ENCODE measurements around the gene NEK4.

- TF ChIP-seq CTCF (IDR thresholded peaks at IDR 0.05 in 4 of 5, conservative IDR thresholded peaks at IDR 0.05 in 1 of 5) (no peak), POLR2A (IDR thresholded peaks at IDR 0.05) (no peak)
Observed at GRCh38 chr3:52805270-52806039, 34.7 kb upstream of the NEK4 start.
